H4 (cell line): ENCODE measurements around the gene TMEM151A. TPM values are rescaled to one million over a fixed set of nuclear protein-coding genes. Genes with fewer than 3 reads are reported as not detected.

Experiments
- DNase-seq: peaks from one replicate; pipeline ENCODE4 v3.0.0-alpha.2; 2015; ENCODE audit warnings: low spot score
- total RNA-seq: library from RNA; depleted of rRNA; stranded (reverse); fragments of >200 nt; shearing (Covaris generic); gene quantifications from 2 replicates; pipeline ENCODE4 v1.2.3, GENCODE V29; 2014; rRNA removed

Gene TMEM151A
- total RNA-seq, 1 experiment from 2014 or later = 0.08 TPM

- DNase-seq = peak; percentile 82
These were observed 44.8 kb downstream of the TMEM151A start, which contains the start of gene RIN1 for GRCh38 chr11:66336234-66337102. TSS of gene RIN1 (minus strand) at chr11:66336434. CDS start at chr11:66336402, 32 bp downstream.

- no peak for DNase-seq
These were observed 45.6 kb downstream of the TMEM151A start for GRCh38 chr11:66337103-66337899.

- no peak for DNase-seq
These were observed 46.8 kb downstream of the TMEM151A start for GRCh38 chr11:66338276-66339161.

- no peak for DNase-seq
These were observed 47.5 kb downstream of the TMEM151A start for GRCh38 chr11:66339162-66339675.

- DNase-seq = no peak
These were observed 48.2 kb downstream of the TMEM151A start for GRCh38 chr11:66339686-66340483.

GRCh38 chr11:66340596-66341501 is 49.2 kb downstream of the TMEM151A start:
- DNase-seq = no peak

- DNase-seq = no peak
These were observed 49.9 kb downstream of the TMEM151A start for GRCh38 chr11:66341502-66342126.

- DNase-seq = no peak
These were observed 51.5 kb downstream of the TMEM151A start for GRCh38 chr11:66343176-66343575.

GRCh38 chr11:66344550-66345315 is 53.0 kb downstream of the TMEM151A start, which contains the start of gene BRMS1:
TSS of gene BRMS1 (minus strand) at chr11:66345104. CDS start at chr11:66342234, 2,870 bp downstream.
- peak; percentile 96 for DNase-seq

GRCh38 chr11:66345316-66345649 is 53.6 kb downstream of the TMEM151A start:
- DNase-seq = no peak

Other genes starting within 250 kb of the TMEM151A start
- not detected in 2 replicates for gene GAL3ST3, start 242.7 kb upstream of the TMEM151A start, total RNA-seq
- 135 and 140 TPM in 2 replicates for gene SF3B2, start 239.5 kb upstream of the TMEM151A start, total RNA-seq
- gene PACS1, start 221.6 kb upstream of the TMEM151A start, total RNA-seq = 7.6 and 8.9 TPM in 2 replicates
- 9.0 and 15.1 TPM in 2 replicates for gene KLC2, start 34.2 kb upstream of the TMEM151A start, total RNA-seq
- gene RAB1B, start 23.3 kb upstream of the TMEM151A start, total RNA-seq = 98.6 and 111 TPM in 2 replicates
- 8.4 and 10.8 TPM in 2 replicates for gene CNIH2, start 13.7 kb upstream of the TMEM151A start, total RNA-seq
- 114 and 120 TPM in 2 replicates for gene YIF1A, start 2.8 kb upstream of the TMEM151A start, total RNA-seq
- not detected in 2 replicates for gene CD248, start 25.1 kb downstream of the TMEM151A start, total RNA-seq
- gene RIN1, start 44.5 kb downstream of the TMEM151A start, total RNA-seq = 4.3 and 7.4 TPM in 2 replicates
- 88.2 and 107 TPM in 2 replicates for gene BRMS1, start 53.2 kb downstream of the TMEM151A start, total RNA-seq
- 24.5 and 25.2 TPM in 2 replicates for gene B4GAT1, start 55.7 kb downstream of the TMEM151A start, total RNA-seq
- gene SLC29A2, start 79.9 kb downstream of the TMEM151A start, total RNA-seq = 0.39 and 0.62 TPM in 2 replicates
- gene NPAS4, start 129.1 kb downstream of the TMEM151A start, total RNA-seq = not detected in 2 replicates
- gene MRPL11, start 147.0 kb downstream of the TMEM151A start, total RNA-seq = 71.8 and 77.7 TPM in 2 replicates
- gene PELI3, start 175.0 kb downstream of the TMEM151A start, total RNA-seq = 5.6 and 7.5 TPM in 2 replicates
- 61.4 and 66.7 TPM in 2 replicates for gene DPP3, start 188.5 kb downstream of the TMEM151A start, total RNA-seq
- 12.3 and 14.9 TPM in 2 replicates for gene BBS1, start 218.7 kb downstream of the TMEM151A start, total RNA-seq